Activated CD4-positive, alpha-beta memory T cell treated with anti-CD3 and anti-CD28 coated beads, Interleukin-2, amount 10 ng/mL, durations not matched to agents 7 days and 5 days (primary cell): ENCODE measurements around the gene OR4F6. TPM values are rescaled to one million over a fixed set of nuclear protein-coding genes. Genes with fewer than 3 reads are reported as not detected.

Experiments used
- CTCF ChIA-PET: fragments of 350-600 bp; sonication (Branson Sonifier 250); formaldehyde crosslinking; loops from one replicate; lab custom pipeline; 2021; ENCODE audit warnings: antibody characterized with exemption, inconsistent platforms; lab: Charles Lee
- POLR2A ChIA-PET: fragments of 350-600 bp; sonication (Branson Sonifier 250); formaldehyde crosslinking; loops from one replicate; lab custom pipeline; 2021; ENCODE audit warnings: antibody characterized with exemption; lab: Charles Lee
- DNase-seq: peaks from one replicate; pipeline ENCODE4 v3.0.0-alpha.2; 2020
- H3K27ac Mint-ChIP-seq: one replicate; pipeline ENCODE4 v1.8.0; 2021; ENCODE audit warnings: mild to moderate bottlenecking, mixed read lengths
- H3K27me3 Mint-ChIP-seq: one replicate; pipeline ENCODE4 v1.8.0; 2021; ENCODE audit warnings: mixed read lengths
- H3K36me3 Mint-ChIP-seq: one replicate; pipeline ENCODE4 v1.8.0; 2021; ENCODE audit warnings: low read depth, mixed read lengths
- H3K4me1 Mint-ChIP-seq: one replicate; pipeline ENCODE4 v1.8.0; 2021; ENCODE audit warnings: mixed read lengths
- H3K4me3 Mint-ChIP-seq: one replicate; pipeline ENCODE4 v1.8.0; 2021; ENCODE audit warnings: mild to moderate bottlenecking, mixed read lengths
- H3K9me3 Mint-ChIP-seq: one replicate; pipeline ENCODE4 v1.8.0; 2021; ENCODE audit warnings: mixed read lengths
- total RNA-seq, 2 experiments: library from RNA; stranded (reverse); gene quantifications; one replicate each; pipeline ENCODE4 v1.2.3, GENCODE V29; 2021

Gene OR4F6
- total RNA-seq, 2 experiments from 2014 or later: not detected

DNA sequence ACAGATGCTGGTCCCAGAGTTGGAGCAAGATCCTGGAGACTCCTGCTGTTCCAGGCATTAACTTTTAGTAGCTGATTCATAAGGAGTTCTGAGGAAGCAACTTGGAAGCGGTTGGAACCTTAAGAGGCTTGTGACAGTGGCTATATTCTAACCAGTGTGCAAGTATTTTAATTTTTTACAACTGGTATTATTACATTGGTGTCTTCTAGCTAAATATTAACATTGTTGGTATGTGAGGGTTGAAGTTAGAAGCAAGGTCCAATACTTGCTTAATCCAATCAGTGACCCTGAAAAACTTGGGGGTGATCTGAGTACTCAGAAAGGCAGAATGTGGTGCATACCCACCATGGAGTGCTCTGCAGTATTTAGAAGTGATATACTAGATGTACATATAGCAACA lies 7.1 kb downstream of the OR4F6 start:
- Mint-ChIP-seq H3K9me3 (no peaks in the 10 kb centered on the region), H3K27ac (no peak overlapping the region), H3K36me3 (no peaks in the 10 kb centered on the region), H3K27me3 (peaks cover 4% of the 10 kb centered on the region), H3K4me1 (no peaks in the 10 kb centered on the region), H3K4me3 (no peak overlapping the region)
- ChIA-PET CTCF (no interaction called here), POLR2A (no interaction called here)
- no peak for DNase-seq

DNA sequence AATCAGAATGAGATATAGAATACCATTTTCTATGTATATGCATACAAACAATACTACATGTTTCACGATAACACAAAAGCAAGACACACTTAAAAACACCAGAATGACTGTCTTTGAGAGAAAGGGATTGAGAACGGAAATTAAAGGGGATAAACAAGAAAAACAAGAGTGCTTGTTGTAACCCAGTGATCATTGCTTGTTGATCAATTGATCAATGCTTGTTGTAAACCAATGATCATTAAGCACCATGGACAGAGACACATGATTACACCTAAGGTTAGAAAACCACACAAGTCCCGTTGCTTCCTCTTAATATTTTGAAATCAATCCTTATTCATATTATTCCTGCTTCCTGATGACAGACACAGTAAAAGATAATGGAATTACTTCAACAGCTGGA lies 7.6 kb downstream of the OR4F6 start:
- H3K36me3 Mint-ChIP-seq: no peaks in the 10 kb centered on the region
- H3K9me3 Mint-ChIP-seq: no peaks in the 10 kb centered on the region
- no peak overlapping the region for H3K27ac Mint-ChIP-seq
- H3K4me3 Mint-ChIP-seq: no peak overlapping the region
- ChIA-PET CTCF (interaction anchor here (0.6 kb wide), 1 partner anchor 89 kb away, joined by 3 read pairs; no protein-coding TSS in a partner anchor), POLR2A (no interaction called here)
- no peak for DNase-seq
- H3K4me1 Mint-ChIP-seq: no peaks in the 10 kb centered on the region
- H3K27me3 Mint-ChIP-seq: peaks cover 1% of the 10 kb centered on the region

DNA sequence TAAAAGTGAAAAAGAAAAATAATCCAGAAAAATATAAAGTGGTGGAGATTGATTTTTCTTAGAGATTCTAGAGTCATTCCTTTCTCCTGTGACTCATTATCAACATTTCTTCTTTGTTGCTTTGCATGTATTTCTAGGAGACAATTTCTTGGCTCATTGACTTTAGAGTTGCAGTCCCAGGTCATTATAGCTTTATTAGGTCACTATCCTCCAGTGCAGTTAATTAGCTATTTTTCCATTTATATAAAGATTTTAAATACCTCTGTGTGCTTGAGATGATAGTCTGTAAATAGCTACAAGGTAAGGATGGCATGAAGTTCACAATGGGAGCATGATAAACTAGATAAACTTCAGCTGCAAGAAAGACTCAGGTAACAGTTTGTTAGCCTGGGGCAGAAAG lies 8.6 kb downstream of the OR4F6 start, which contains the start of gene OR4F15:
Gene OR4F15 (plus strand): TSS at position 301 of the 400 bp plus-strand sequence. CDS start 5,985 bp downstream, outside the sequence.
- Mint-ChIP-seq H3K9me3 (no peaks in the 10 kb centered on the region), H3K4me1 (no peaks in the 10 kb centered on the region), H3K27ac (no peak within 1 kb of the TSS), H3K36me3 (no peaks in the 10 kb centered on the region), H3K27me3 (peaks cover 3% of the 10 kb centered on the region), H3K4me3 (no peak within 1 kb of the TSS)
- DNase-seq: no peak
- CTCF ChIA-PET: no interaction called here
- POLR2A ChIA-PET: no interaction called here

DNA sequence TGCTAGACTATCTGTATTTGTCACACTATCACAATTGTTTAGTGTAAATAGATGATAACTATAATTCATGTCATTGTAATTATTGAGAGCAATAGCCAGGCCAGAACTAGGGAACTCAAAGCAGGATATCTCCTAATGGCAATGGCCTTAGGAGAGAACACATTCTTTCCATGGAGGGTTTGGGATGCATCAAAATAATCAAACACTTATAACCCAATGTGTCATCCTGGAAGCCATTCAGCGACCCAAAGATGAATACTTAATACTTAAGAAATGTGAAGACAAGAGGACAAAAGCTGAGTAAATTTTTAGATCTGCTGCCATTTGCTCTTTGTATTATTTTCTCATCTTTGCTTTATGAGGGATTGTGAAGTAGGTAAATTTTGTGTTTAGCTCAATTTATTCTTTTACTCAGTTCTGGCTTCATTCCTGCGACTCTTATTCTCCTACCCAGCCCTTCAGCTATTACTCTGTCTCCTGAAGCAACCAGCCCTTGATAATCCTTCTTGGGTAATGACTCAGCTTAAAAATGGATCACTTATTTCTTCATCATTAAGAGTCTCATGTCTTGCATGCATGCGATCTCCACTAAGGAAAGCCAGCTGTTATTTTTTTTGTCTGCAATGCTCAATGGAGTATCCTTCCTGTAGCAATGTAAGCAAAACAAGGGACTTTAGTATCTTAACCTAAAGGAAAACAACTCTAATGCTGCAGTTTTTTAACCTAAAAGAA lies 10.7 kb downstream of the OR4F6 start:
- DNase-seq: no peak
- Mint-ChIP-seq H3K27ac (no peak overlapping the region), H3K4me1 (no peaks in the 10 kb centered on the region), H3K4me3 (no peak overlapping the region), H3K27me3 (peaks cover 3% of the 10 kb centered on the region), H3K36me3 (no peaks in the 10 kb centered on the region), H3K9me3 (no peaks in the 10 kb centered on the region)
- ChIA-PET POLR2A (no interaction called here), CTCF (no interaction called here)

DNA sequence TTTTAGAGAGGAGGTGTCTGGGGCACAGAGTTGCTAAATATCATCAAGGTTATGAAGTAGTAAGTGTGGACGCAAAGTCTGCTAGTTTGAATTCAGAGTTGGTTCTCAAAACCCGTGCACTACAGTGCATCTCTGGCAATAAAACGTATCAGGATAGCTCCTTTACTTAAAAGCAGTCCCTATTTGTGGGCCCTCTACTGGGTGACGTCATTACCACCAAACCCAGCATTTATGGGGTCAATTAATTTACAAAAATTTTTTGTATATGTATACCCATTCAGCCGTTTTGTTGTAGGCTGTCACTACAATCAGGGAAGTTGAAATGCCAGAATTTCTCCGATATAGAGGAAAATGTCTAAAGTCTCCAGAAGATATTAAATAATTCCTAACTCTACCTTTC lies 17.5 kb downstream of the OR4F6 start:
- no peak for DNase-seq
- no peak overlapping the region for H3K27ac Mint-ChIP-seq
- no peak overlapping the region for H3K4me3 Mint-ChIP-seq
- H3K27me3 Mint-ChIP-seq: peaks cover 5% of the 10 kb centered on the region
- H3K4me1 Mint-ChIP-seq: no peaks in the 10 kb centered on the region
- CTCF ChIA-PET: no interaction called here
- H3K9me3 Mint-ChIP-seq: no peaks in the 10 kb centered on the region
- H3K36me3 Mint-ChIP-seq: no peaks in the 10 kb centered on the region
- POLR2A ChIA-PET: no interaction called here

DNA sequence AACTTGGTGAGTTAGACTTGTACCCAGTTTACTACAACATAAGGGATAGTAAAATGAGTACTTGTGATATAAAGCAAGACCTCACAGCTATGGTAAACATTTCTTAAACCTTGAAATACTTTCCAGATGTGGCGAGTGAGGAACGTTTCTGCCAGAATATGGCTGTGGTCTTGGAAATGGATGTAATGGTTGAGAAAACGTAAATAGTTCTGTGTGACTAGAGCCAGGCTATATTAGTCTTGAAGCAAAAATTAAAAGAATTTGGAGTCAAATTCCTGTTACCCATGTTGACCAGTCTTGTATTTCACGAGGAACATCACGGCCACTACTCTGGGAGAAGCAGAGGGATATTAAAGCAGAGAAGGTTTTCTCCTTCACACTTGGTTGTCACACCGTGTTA lies 23.9 kb downstream of the OR4F6 start:
- Mint-ChIP-seq H3K27ac (no peak overlapping the region), H3K27me3 (peaks cover 7% of the 10 kb centered on the region), H3K9me3 (no peaks in the 10 kb centered on the region), H3K4me3 (no peak overlapping the region), H3K4me1 (no peaks in the 10 kb centered on the region), H3K36me3 (no peaks in the 10 kb centered on the region)
- ChIA-PET POLR2A (no interaction called here), CTCF (no interaction called here)
- DNase-seq: no peak

DNA sequence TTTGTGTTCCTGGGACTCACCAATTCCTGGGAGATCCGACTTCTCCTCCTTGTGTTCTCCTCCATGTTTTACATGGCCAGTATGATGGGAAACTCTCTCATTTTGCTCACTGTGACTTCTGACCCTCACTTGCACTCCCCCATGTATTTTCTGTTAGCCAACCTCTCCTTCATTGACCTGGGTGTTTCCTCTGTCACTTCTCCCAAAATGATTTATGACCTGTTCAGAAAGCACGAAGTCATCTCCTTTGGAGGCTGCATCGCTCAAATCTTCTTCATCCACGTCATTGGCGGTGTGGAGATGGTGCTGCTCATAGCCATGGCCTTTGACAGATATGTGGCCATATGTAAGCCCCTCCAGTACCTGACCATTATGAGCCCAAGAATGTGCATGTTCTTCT lies 25.5 kb downstream of the OR4F6 start:
- no peak overlapping the region for H3K27ac Mint-ChIP-seq
- peaks cover 7% of the 10 kb centered on the region for H3K27me3 Mint-ChIP-seq
- no peak overlapping the region for H3K4me3 Mint-ChIP-seq
- H3K4me1 Mint-ChIP-seq: no peaks in the 10 kb centered on the region
- no peak for DNase-seq
- H3K9me3 Mint-ChIP-seq: no peaks in the 10 kb centered on the region
- CTCF ChIA-PET: no interaction called here
- no peaks in the 10 kb centered on the region for H3K36me3 Mint-ChIP-seq
- POLR2A ChIA-PET: no interaction called here

DNA sequence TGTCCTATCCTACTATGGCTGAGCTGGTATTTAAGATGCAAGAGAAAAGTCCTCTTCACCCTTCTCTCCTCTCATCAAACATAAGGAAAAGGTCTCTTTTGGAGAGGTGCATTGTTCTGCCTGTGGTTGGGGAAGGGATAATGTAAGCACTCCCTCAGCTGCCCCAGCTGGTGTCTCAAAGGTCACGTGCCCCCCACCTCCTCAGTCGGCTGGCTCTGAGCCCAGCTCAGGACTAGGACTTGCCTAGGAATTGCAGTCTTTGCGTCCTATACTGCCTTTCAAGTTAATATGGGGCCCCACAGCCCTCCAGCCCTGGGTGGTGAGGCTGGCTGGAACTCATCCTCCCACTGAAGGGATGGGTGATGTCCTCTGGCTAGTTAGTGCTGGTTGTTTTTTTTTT lies 38.3 kb downstream of the OR4F6 start:
- CTCF ChIA-PET: no interaction called here
- H3K36me3 Mint-ChIP-seq: no peaks in the 10 kb centered on the region

DNA sequence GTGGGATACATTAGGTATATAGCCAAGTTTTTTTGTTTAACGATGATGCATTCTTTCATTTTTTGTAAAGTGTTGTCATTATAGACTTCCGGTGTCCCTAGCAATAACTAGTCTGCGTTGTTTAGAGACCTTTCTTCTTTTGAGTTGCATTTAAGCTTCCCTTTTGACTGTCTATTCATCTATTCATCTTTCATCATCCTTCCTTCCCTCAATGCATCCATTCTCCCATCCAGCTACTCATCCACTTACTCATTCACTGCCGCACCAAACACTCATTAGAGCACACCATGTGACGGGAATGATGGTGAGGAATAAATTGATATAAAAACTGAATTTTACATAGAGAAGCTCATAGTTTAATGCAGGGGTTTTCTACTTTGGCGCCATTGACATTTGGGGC lies 41.6 kb downstream of the OR4F6 start:
- H3K27ac Mint-ChIP-seq: no peak overlapping the region
- CTCF ChIA-PET: no interaction called here
- peaks cover 5% of the 10 kb centered on the region for H3K27me3 Mint-ChIP-seq
- DNase-seq: no peak
- H3K36me3 Mint-ChIP-seq: no peaks in the 10 kb centered on the region
- POLR2A ChIA-PET: no interaction called here
- no peaks in the 10 kb centered on the region for H3K9me3 Mint-ChIP-seq
- no peaks in the 10 kb centered on the region for H3K4me1 Mint-ChIP-seq
- H3K4me3 Mint-ChIP-seq: no peak overlapping the region

More for the DNA sequence above, 38.3 kb downstream of the OR4F6 start:
- no peaks in the 10 kb centered on the region for H3K9me3 Mint-ChIP-seq
- DNase-seq: no peak
- peaks cover 6% of the 10 kb centered on the region for H3K27me3 Mint-ChIP-seq
- H3K4me3 Mint-ChIP-seq: no peak overlapping the region
- no peaks in the 10 kb centered on the region for H3K4me1 Mint-ChIP-seq
- H3K27ac Mint-ChIP-seq: no peak overlapping the region
- POLR2A ChIA-PET: no interaction called here

DNA sequence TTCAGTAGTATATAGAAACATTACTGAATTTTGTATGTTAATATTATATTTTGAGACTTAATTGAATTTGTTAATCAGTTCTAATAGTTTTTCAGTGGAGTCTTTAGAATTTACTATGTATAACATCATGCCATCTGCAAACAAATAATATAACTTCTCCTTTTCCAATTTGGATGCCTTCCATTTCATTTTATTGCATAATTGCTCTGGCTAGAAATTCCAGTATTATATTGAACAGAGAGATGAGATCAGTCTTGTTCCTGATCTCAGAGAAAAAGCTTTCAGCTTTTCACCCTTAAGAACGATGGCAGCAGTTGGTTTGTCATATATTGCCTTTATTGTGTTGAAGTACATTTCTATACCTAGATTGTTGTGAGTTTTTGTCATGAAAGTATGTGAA lies 49.0 kb downstream of the OR4F6 start:
- peaks cover 8% of the 10 kb centered on the region for H3K27me3 Mint-ChIP-seq
- CTCF ChIA-PET: no interaction called here
- H3K4me3 Mint-ChIP-seq: no peak overlapping the region
- no peaks in the 10 kb centered on the region for H3K36me3 Mint-ChIP-seq
- no peak overlapping the region for H3K27ac Mint-ChIP-seq
- no peaks in the 10 kb centered on the region for H3K9me3 Mint-ChIP-seq
- no peaks in the 10 kb centered on the region for H3K4me1 Mint-ChIP-seq
- POLR2A ChIA-PET: no interaction called here
- DNase-seq: no peak

Other genes with a start within 250 kb of the OR4F6 start
- 10 to 100 TPM; 41.8 to 43.8 TPM for gene TM2D3, start 151.1 kb upstream of the OR4F6 start, total RNA-seq
- 10 to 100 TPM; 10.3 to 12.3 TPM for gene TARS3, start 79.0 kb upstream of the OR4F6 start, total RNA-seq
- gene OR4F15, start 8.7 kb downstream of the OR4F6 start, total RNA-seq: not detected